Thyroid gland (tissue), 4 donors: ENCODE measurements around the gene PI16. TPM values are rescaled to one million over a fixed set of nuclear protein-coding genes. Genes with fewer than 3 reads are reported as not detected.

ENCODE experiments used
- DNase-seq, 2 donors: peaks; one replicate each; pipeline ENCODE4 v3.0.0-alpha.2; 2019
- H3K27ac ChIP-seq, 3 donors: fragments of 200-600 bp; sonication (generic); 1 replicate in 2 of 3; 2 replicates in 1 of 3; pipeline ENCODE4 v1.5.1; 2016 to 2019; ENCODE audit warnings: mild to moderate bottlenecking in 1 of 3, moderate library complexity in 1 of 3
- H3K27me3 ChIP-seq: fragments of 200-600 bp; sonication (generic); one replicate; pipeline ENCODE4 v1.5.1; 2019
- H3K36me3 ChIP-seq, 2 donors: fragments of 200-600 bp; sonication (generic); one replicate each; pipeline ENCODE4 v1.5.1; 2016 to 2019
- H3K4me1 ChIP-seq, 2 donors: fragments of 200-600 bp; sonication (generic); one replicate each; pipeline ENCODE4 v1.5.1; 2017 to 2019
- H3K4me3 ChIP-seq, 3 donors: fragments of 200-600 bp; sonication (generic); replicated peaks in 1 of 3; 1 replicate in 2 of 3; 2 replicates in 1 of 3; pipeline ENCODE4 v1.5.1; 2016; ENCODE audit warnings: mild to moderate bottlenecking in 1 of 3
- H3K9me3 ChIP-seq: fragments of 200-600 bp; sonication (generic); one replicate; pipeline ENCODE4 v1.5.1; 2017
- POLR2A ChIP-seq, 2 donors: fragments of 450-650 bp; IDR thresholded peaks; one replicate each; pipeline ENCODE4 v1.6.1; 2017; ENCODE audit warnings: antibody characterized with exemption in 2 of 2, mild to moderate bottlenecking in 2 of 2, moderate library complexity in 1 of 2
- WGBS, 2 donors: methylation state at CpG; one replicate each; pipeline ENCODE4 v1.1.5; 2017; 5-methylcytosine and 5-hydroxymethylcytosine counted together
- intact Hi-C: fragments of 100-400 bp; cut with DNase I; formaldehyde crosslinking; loops from one replicate; pipeline ENCODE4 v1.15.1; 2023
- total RNA-seq, 4 donors: library from RNA; depleted of rRNA; stranded (reverse); fragments of >200 nt; gene quantifications; one replicate each; pipeline ENCODE4 v1.2.3, GENCODE V29; 2016
- TF ChIP-seq, protein P1 (sequence below), 6 experiments: fragments of 200-600 bp in 3 of 6; fragments of 450-650 bp in 3 of 6; sonication (generic) in 3 of 6; IDR thresholded peaks; one replicate each; pipeline ENCODE4 v1.5.1; 2016 to 2019; ENCODE audit warnings: antibody characterized with exemption in 6 of 6, mild to moderate bottlenecking in 2 of 6, inconsistent platforms in 1 of 6, moderate library complexity in 1 of 6

Gene PI16
- total RNA-seq, 4 donors from 2014 or later: 5.1 to 22.9 (median 9.1) TPM

DNA sequence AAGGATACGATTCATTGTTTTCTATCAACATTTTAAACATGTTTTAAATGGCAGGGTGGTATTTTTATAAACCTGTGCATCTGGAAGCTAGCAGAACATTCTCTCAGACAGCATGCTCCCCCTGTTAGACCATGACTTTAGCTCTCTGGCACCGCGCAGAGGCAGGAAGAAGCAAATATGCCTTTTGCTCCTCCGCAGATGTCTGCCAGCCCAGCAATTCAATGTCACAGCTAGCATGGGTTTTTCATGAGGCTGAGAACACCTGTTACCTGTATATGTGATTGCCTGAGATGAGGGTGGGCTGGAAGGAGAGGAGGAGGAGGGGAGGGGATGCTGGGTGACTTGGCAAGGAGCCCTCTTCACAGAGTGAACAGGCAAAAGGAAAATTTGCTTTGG lies 24.8 kb downstream of the PI16 start:
- WGBS, 2 donors: 37 to 42% methylated on average over 4 of the region's 4 CpGs
- intact Hi-C loops: loop anchor here (5.0 kb wide), 1 partner anchor 33 kb away; no protein-coding TSS in a partner anchor
- H3K27me3 ChIP-seq: no peaks in the 10 kb centered on the region
- H3K4me3 ChIP-seq: no peak overlapping the region
- peak; percentile 65 to 69 for DNase-seq
- peak overlapping the region in 2 of 3 donors; percentile 67 to 83 for H3K27ac ChIP-seq
- H3K9me3 ChIP-seq: no peaks in the 10 kb centered on the region
- H3K4me1 ChIP-seq: peaks cover 43 to 66% of the 10 kb centered on the region in 2 donors
- H3K36me3 ChIP-seq: peaks cover 38 to 41% of the 10 kb centered on the region in 2 donors
- TF ChIP-seq, protein P1, sequence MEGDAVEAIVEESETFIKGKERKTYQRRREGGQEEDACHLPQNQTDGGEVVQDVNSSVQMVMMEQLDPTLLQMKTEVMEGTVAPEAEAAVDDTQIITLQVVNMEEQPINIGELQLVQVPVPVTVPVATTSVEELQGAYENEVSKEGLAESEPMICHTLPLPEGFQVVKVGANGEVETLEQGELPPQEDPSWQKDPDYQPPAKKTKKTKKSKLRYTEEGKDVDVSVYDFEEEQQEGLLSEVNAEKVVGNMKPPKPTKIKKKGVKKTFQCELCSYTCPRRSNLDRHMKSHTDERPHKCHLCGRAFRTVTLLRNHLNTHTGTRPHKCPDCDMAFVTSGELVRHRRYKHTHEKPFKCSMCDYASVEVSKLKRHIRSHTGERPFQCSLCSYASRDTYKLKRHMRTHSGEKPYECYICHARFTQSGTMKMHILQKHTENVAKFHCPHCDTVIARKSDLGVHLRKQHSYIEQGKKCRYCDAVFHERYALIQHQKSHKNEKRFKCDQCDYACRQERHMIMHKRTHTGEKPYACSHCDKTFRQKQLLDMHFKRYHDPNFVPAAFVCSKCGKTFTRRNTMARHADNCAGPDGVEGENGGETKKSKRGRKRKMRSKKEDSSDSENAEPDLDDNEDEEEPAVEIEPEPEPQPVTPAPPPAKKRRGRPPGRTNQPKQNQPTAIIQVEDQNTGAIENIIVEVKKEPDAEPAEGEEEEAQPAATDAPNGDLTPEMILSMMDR (IDR thresholded peaks at IDR 0.05): peak in 4 of 6 experiments; percentile 42 to 78 (median 68)
- TF ChIP-seq POLR2A (IDR thresholded peaks at IDR 0.05): no peak

DNA sequence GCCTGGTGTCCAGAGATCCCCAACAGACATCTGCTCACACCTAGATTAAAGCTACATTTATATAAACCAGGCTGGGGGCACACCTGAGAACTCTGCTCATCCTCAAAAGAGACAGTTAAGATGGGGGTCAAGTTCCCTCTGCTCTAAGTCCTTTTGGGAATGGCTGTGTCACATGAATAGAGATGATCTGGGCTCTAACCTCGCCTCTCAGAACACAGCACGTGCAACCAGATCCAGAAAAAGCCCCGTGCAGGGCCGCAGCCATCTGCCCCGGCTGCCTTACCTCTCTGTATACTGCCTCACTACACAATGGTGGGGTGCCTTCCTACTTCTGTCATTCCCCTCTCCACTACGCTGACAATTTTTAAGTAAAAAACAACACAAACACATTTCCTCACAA lies 25.6 kb downstream of the PI16 start:
- Histone ChIP-seq H3K9me3 (no peaks in the 10 kb centered on the region), H3K4me3 (no peak overlapping the region), H3K27ac (peak overlapping the region in 2 of 3 donors; percentile 67 to 83), H3K36me3 (peaks cover 32 to 33% of the 10 kb centered on the region in 2 donors), H3K4me1 (peaks cover 48 to 69% of the 10 kb centered on the region in 2 donors), H3K27me3 (no peaks in the 10 kb centered on the region)
- no peak for DNase-seq
- TF ChIP-seq, protein P1 (IDR thresholded peaks at IDR 0.05): no peak
- no peak for TF ChIP-seq POLR2A (IDR thresholded peaks at IDR 0.05)
- intact Hi-C loops: loop anchor here (10.0 kb wide), 1 partner anchor 95 kb away; the partner anchor contains the start of gene C6orf89
- 77 to 81% methylated on average over 6 of the region's 6 CpGs for WGBS, 2 donors

DNA sequence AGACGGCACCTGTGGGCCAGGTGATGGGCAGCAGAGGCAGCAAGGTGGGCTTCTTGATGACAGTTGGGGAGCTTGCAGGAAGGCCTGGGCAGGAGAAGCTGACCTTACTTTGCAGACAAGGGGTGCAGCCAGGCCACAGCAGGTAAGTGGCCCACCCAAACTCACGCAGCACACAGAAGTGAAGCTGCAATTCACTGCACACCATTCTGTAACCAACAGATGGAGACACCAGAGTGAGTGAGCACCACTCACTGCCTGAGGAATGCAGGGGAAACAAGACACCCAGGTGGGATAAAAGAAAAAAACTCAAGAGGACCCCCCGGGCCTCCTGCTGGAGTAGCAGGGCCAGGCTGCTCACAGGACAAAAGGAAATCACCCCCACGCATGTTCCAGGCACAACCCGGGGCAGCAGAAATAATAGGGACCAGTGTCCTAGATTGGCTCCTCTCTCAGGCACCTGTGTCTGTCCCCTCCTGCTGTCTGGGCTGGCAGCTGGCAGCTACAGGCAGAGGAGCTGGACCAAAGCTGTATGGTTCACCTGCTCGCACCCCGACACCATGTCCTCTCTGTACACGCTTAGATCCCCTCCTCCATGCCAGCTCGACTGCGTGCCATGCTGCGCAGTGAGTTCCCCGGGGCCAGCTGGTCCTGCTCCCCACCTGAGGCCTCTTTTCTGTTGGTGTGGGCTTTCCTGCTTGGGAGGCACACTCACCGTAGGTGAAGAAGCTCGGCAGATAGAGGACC lies 26.5 kb downstream of the PI16 start:
- peak in 1 of 2 donors; percentile 52 for DNase-seq
- intact Hi-C loops: loop anchor here (10.0 kb wide), 1 partner anchor 96 kb away; the partner anchor contains the start of gene C6orf89
- 49 to 69% methylated on average over 4 to 13 of the region's 14 CpGs for WGBS, 2 donors
- TF ChIP-seq POLR2A (IDR thresholded peaks at IDR 0.05): no peak
- TF ChIP-seq, protein P1 (IDR thresholded peaks at IDR 0.05): peak in 3 of 6 experiments; percentile 39 to 43 (median 41)
- Histone ChIP-seq H3K9me3 (no peaks in the 10 kb centered on the region), H3K27me3 (no peaks in the 10 kb centered on the region), H3K36me3 (peaks cover 23 to 25% of the 10 kb centered on the region in 2 donors), H3K4me1 (peaks cover 48 to 60% of the 10 kb centered on the region in 2 donors), H3K4me3 (no peak overlapping the region), H3K27ac (peak overlapping the region; percentile 11 to 83 (median 67))

DNA sequence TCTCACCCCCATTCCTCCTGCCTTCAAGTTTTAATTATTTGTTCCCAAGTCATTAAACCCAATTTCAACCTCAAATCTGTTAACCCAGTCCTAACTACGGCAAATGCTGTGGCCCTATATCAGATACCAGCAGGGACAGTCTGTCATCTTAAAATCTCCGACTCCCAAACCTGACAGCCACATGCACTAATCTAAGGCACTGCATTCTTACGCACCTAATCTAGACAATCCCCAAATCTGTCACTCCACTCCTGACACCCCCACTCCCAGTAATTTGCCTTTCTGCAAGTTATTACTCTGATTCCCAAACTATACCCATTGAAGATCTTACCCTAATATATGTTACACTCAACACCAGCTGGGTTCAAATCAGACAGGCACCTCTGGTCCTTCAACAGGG lies 29.0 kb downstream of the PI16 start:
- Histone ChIP-seq H3K9me3 (no peaks in the 10 kb centered on the region), H3K36me3 (peaks cover 0 to under 1% of the 10 kb centered on the region in 2 donors), H3K27ac (peak overlapping the region in 2 of 3 donors; percentile 95 to 98), H3K4me3 (peak overlapping the region in 1 of 3 donors; percentile 100), H3K4me1 (peaks cover 58 to 64% of the 10 kb centered on the region in 2 donors), H3K27me3 (no peaks in the 10 kb centered on the region)
- 90 to 93% methylated on average over 3 of the region's 3 CpGs for WGBS, 2 donors
- TF ChIP-seq, protein P1 (IDR thresholded peaks at IDR 0.05): no peak
- TF ChIP-seq POLR2A (IDR thresholded peaks at IDR 0.05): no peak
- intact Hi-C loops: loop anchor here (10.0 kb wide), 1 partner anchor 99 kb away; the partner anchor contains the start of gene C6orf89
- DNase-seq: no peak
